BJ (cell line): Measurements from ENCODE around the gene AK5. TPM values are rescaled to one million over a fixed set of nuclear protein-coding genes. Genes with fewer than 3 reads are reported as not detected.

ENCODE experiments used
- CTCF ChIA-PET: fragments of 350-600 bp; formaldehyde crosslinking; extraction: SDS; loops from one replicate; lab custom pipeline; 2021; ENCODE audit warnings: antibody characterized with exemption, inconsistent platforms; lab: Yijun Ruan, JAX
- POLR2A ChIA-PET: fragments of 300-600 bp; sonication (Branson Sonifier 250); formaldehyde crosslinking; extraction: SDS; loops from one replicate; lab custom pipeline; 2021; ENCODE audit warnings: antibody characterized with exemption; lab: Charles Lee
- DNase-seq: peaks from one replicate; pipeline ENCODE4 v3.0.0-alpha.2; 2011; ENCODE audit warnings: low read depth
- H3K27me3 ChIP-seq: 2 replicates; pipeline ENCODE4 v1.6.0; 2011; ENCODE audit warnings: low read length; ENCODE audit not compliant: control insufficient read depth, insufficient read depth
- H3K36me3 ChIP-seq: 2 replicates; pipeline ENCODE4 v1.5.1; 2011; ENCODE audit warnings: low read length; ENCODE audit not compliant: control insufficient read depth, insufficient read depth
- H3K4me3 ChIP-seq: 2 replicates; pipeline ENCODE4 v1.5.1; 2011; ENCODE audit warnings: low read depth, mild to moderate bottlenecking, control low read depth, low read length
- CTCF ChIP-seq: IDR thresholded peaks from 2 replicates; pipeline ENCODE4 v1.5.1; 2011; ENCODE audit warnings: low read depth, mild to moderate bottlenecking, control low read depth, inconsistent platforms, low read length, moderate library complexity; ENCODE audit not compliant: insufficient read depth
- polyA plus RNA-seq: library from polyadenylated mRNA; depleted of rRNA; stranded (reverse); fragments of >200 nt; gene quantifications from 2 replicates; pipeline ENCODE4 v1.2.3, GENCODE V29; 2011

AK5 gene
- polyA plus RNA-seq, 1 experiment, result 7.8 TPM

- Histone ChIP-seq H3K27me3 (no peaks in the 10 kb centered on the region), H3K36me3 (no peaks in the 10 kb centered on the region), H3K4me3 (no peak overlapping the region)
- POLR2A ChIA-PET, result interaction anchor here (0.5 kb wide), 1 partner anchor 26 kb away, joined by 3 read pairs; no protein-coding TSS in a partner anchor
- no peak for DNase-seq
- TF ChIP-seq CTCF, result no peak
- CTCF ChIA-PET, result no interaction called here
Measured at GRCh38 chr1:77355010-77355409, 73.2 kb downstream of the AK5 start.

- ChIA-PET POLR2A (no interaction called here), CTCF (no interaction called here)
- Histone ChIP-seq H3K27me3 (no peaks in the 10 kb centered on the region), H3K36me3 (no peaks in the 10 kb centered on the region), H3K4me3 (no peak overlapping the region)
- no peak for TF ChIP-seq CTCF
- DNase-seq, result no peak
Measured at GRCh38 chr1:77356136-77356535, 74.3 kb downstream of the AK5 start.

DNA sequence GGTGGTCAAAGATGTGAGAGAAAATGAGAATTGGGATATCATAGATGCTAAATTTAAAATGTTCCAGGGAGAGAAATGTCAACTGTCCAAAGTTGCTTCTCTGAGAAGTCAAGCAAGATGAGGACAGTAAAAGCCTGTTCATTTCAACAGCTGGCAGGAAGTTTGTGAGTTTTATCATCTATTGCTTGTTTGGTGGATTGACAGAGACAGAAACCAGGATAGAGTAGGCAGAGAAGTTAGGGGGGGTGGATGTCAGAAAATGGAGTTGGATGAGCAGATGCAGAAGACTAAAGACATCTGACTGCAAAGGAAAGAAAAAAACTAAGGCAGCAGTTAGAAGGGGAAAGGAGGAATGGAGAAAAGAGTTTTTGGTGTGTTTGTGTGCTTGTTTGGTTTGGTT is 78.4 kb downstream of the AK5 start:
- no peak for TF ChIP-seq CTCF
- Histone ChIP-seq H3K27me3 (no peaks in the 10 kb centered on the region), H3K36me3 (no peaks in the 10 kb centered on the region), H3K4me3 (no peak overlapping the region)
- ChIA-PET POLR2A (no interaction called here), CTCF (interaction anchor here (1.2 kb wide), 1 partner anchor 8 kb away, joined by 3 read pairs; no protein-coding TSS in a partner anchor)
- DNase-seq, result no peak

DNA sequence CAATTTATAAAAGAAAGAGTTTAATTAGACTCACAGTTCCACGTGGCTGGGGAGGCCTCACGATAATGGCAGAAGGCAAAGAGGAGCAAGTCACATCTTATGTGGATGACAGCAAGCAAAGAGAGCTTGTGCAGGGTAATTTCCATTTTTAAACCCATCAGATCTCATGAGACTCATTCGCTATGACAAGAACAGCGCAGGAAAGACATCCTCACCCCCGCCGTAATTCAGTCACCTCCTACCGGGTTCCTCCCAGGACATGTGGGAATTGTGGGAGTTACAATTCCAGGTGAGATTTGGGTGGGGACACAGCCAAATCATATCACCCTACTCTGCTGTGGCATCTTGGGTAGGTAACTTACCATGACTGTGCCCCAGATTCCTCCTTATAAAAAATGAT is 79.8 kb downstream of the AK5 start:
- TF ChIP-seq CTCF, result no peak
- CTCF ChIA-PET, result no interaction called here
- POLR2A ChIA-PET, result no interaction called here
- Histone ChIP-seq H3K36me3 (no peaks in the 10 kb centered on the region), H3K27me3 (no peaks in the 10 kb centered on the region), H3K4me3 (no peak overlapping the region)
- no peak for DNase-seq

GRCh38 chr1:77370161-77370560 is 88.3 kb downstream of the AK5 start:
- Histone ChIP-seq H3K36me3 (no peaks in the 10 kb centered on the region), H3K4me3 (no peak overlapping the region), H3K27me3 (no peaks in the 10 kb centered on the region)
- TF ChIP-seq CTCF, result no peak
- POLR2A ChIA-PET, result interaction anchor here (0.6 kb wide), 2 partner anchors 8 to 68 kb away, joined by 3 to 6 read pairs; no protein-coding TSS in a partner anchor
- CTCF ChIA-PET, result interaction anchor here (1.0 kb wide), 1 partner anchor 64 kb away, joined by 3 read pairs; no protein-coding TSS in a partner anchor
- no peak for DNase-seq
